Right lobe of liver (tissue), 6 donors: Measurements from ENCODE around the gene PIK3R4. TPM values are rescaled to one million over a fixed set of nuclear protein-coding genes. Genes with fewer than 3 reads are reported as not detected.
A peak's percentile ranks its signal among the peaks of the same experiment; 100 is the strongest.

Experiments
- ATAC-seq, 4 donors: fragments of 200-7000 bp; cut with Tn5 transposase; one replicate each; pipeline ENCODE4 v1.9.1; 2020; ENCODE audit warnings: mild to moderate bottlenecking in 4 of 4, moderate library complexity in 4 of 4
- DNase-seq, 3 donors: peaks; one replicate each; pipeline ENCODE4 v3.0.0-alpha.2; 2020
- H3K27ac ChIP-seq, 3 donors: fragments of 200-600 bp; one replicate each; pipeline ENCODE4 v1.8.0; 2022
- H3K27me3 ChIP-seq, 2 donors: fragments of 200-600 bp; one replicate each; pipeline ENCODE4 v1.8.0; 2022
- H3K36me3 ChIP-seq, 4 donors: fragments of 200-600 bp; sonication (generic) in 1 of 4; one replicate each; pipeline versions ENCODE4 v1.5.1 to v1.8.0; 2017 to 2022; ENCODE audit warnings: control low read depth in 1 of 4
- H3K4me1 ChIP-seq, 4 donors: fragments of 200-600 bp; sonication (generic) in 1 of 4; one replicate each; pipeline versions ENCODE4 v1.5.1 to v1.8.0; 2017 to 2022; ENCODE audit warnings: control low read depth in 1 of 4
- H3K4me3 ChIP-seq, 3 donors: fragments of 200-600 bp; one replicate each; pipeline ENCODE4 v1.8.0; 2022
- H3K9me3 ChIP-seq, 4 donors: fragments of 200-600 bp; sonication (generic) in 1 of 4; one replicate each; pipeline versions ENCODE4 v1.5.1 to v1.8.0; 2017 to 2022; ENCODE audit warnings: control low read depth in 1 of 4
- CTCF ChIP-seq, 4 donors: fragments of 200-600 bp in 3 of 4; fragments of 450-650 bp in 1 of 4; IDR thresholded peaks; one replicate each; pipeline versions ENCODE4 v1.5.1 to v1.8.0; 2016 to 2022; ENCODE audit warnings: antibody characterized with exemption in 4 of 4, mild to moderate bottlenecking in 2 of 4
- POLR2A ChIP-seq: fragments of 450-650 bp; IDR thresholded peaks from one replicate; pipeline ENCODE4 v1.6.1; 2017; ENCODE audit warnings: antibody characterized with exemption, mild to moderate bottlenecking
- WGBS: methylation state at CpG from one replicate; pipeline ENCODE4 v1.1.6; 2018; ENCODE audit warnings: low coverage, low lambda C conversion rate; ENCODE audit not compliant: insufficient coverage; ENCODE audit errors: missing lambda C conversion rate; 5-methylcytosine and 5-hydroxymethylcytosine counted together
- intact Hi-C, 2 donors: fragments of 100-400 bp; cut with DNase I; formaldehyde crosslinking; loops; one replicate each; pipeline versions ENCODE4 v1.11.2 to v1.14.1; 2022
- total RNA-seq, 6 experiments: library from RNA; depleted of rRNA in 2 of 6; stranded (reverse); fragments of >200 nt in 2 of 6; fragmentation: NEBNext Ultra II Directional in 3 of 6; extraction: Animal tissue kit (Norgen Biotek cat#: 25700) in 3 of 6; gene quantifications; one replicate each; pipeline versions ENCODE4 v1.1.0 to v1.2.4, GENCODE V29; 2016 to 2023
- donor health status: DM: no; HTN: yes; CAD: no.
- donor health status: DM: no; HTN: no; CAD: no.
- donor health status: DM: no; HTN: no; CAD: no.
- donor health status: DM: no; HTN: yes; CAD: no.
- donor health status: DM: no; HTN: yes; CAD: no.

PIK3R4 gene
- total RNA-seq, 6 experiments from 2014 or later, result 15.3 to 35.3 (median 24.1) TPM

- Histone ChIP-seq H3K9me3 (no peaks in the 10 kb centered on the region), H3K27ac (no peak overlapping the region), H3K4me1 (no peaks in the 10 kb centered on the region), H3K27me3 (no peaks in the 10 kb centered on the region), H3K4me3 (no peak overlapping the region), H3K36me3 (no peaks in the 10 kb centered on the region)
- ATAC-seq (no peak), DNase-seq (no peak)
- TF ChIP-seq CTCF (IDR thresholded peaks at IDR 0.05) (no peak), POLR2A (no peak)
- WGBS, result 93% methylated on average over 1 of the region's 1 CpG
- intact Hi-C loops, result loop anchor here in 1 of 2 donors (10.0 kb wide), 1 partner anchor 124 kb away; no protein-coding TSS in a partner anchor
Measured at GRCh38 chr3:130760922-130761321, 14.3 kb upstream of the PIK3R4 start.

GRCh38 chr3:130759692-130760338 lies 13.2 kb upstream of the PIK3R4 start:
- Histone ChIP-seq H3K4me3 (no peak overlapping the region), H3K27me3 (no peaks in the 10 kb centered on the region), H3K36me3 (no peaks in the 10 kb centered on the region), H3K4me1 (no peaks in the 10 kb centered on the region), H3K27ac (no peak overlapping the region), H3K9me3 (no peaks in the 10 kb centered on the region)
- intact Hi-C loops, result loop anchor here (10.0 kb wide), 2 partner anchors 125 to 135 kb away; partner anchors contain the start of gene ATP2C1 (in 1 of the 2)
- ATAC-seq, result peak; percentile 87 to 97 (median 92)
- DNase-seq, result peak in 2 of 3 donors; percentile 22 to 56
- 3% methylated on average over 4 of the region's 4 CpGs for WGBS
- peak; percentile 74 to 89 (median 86) for TF ChIP-seq CTCF (IDR thresholded peaks at IDR 0.05)
- no peak for TF ChIP-seq POLR2A

GRCh38 chr3:130758624-130759369 lies 12.2 kb upstream of the PIK3R4 start:
- 58% methylated on average over 5 of the region's 7 CpGs for WGBS
- TF ChIP-seq POLR2A, result no peak
- TF ChIP-seq CTCF (IDR thresholded peaks at IDR 0.05), result no peak
- Histone ChIP-seq H3K36me3 (no peaks in the 10 kb centered on the region), H3K4me3 (no peak overlapping the region), H3K9me3 (no peaks in the 10 kb centered on the region), H3K4me1 (no peaks in the 10 kb centered on the region), H3K27me3 (no peaks in the 10 kb centered on the region), H3K27ac (no peak overlapping the region)
- DNase-seq (no peak), ATAC-seq (no peak)
- intact Hi-C loops, result loop anchor here in 1 of 2 donors (10.0 kb wide), 1 partner anchor 136 kb away; the partner anchor contains the start of gene ATP2C1

GRCh38 chr3:130757611-130758150 lies 11.1 kb upstream of the PIK3R4 start:
- H3K27me3 ChIP-seq, result no peaks in the 10 kb centered on the region
- no peaks in the 10 kb centered on the region for H3K9me3 ChIP-seq
- no peak overlapping the region for H3K4me3 ChIP-seq
- no peak for DNase-seq
- no peak overlapping the region for H3K27ac ChIP-seq
- TF ChIP-seq CTCF (IDR thresholded peaks at IDR 0.05) (no peak), POLR2A (no peak)
- no peak for ATAC-seq
- no peaks in the 10 kb centered on the region for H3K4me1 ChIP-seq
- WGBS, result 75% methylated on average over 3 of the region's 3 CpGs
- no peaks in the 10 kb centered on the region for H3K36me3 ChIP-seq
- intact Hi-C loops, result loop anchor here in 1 of 2 donors (10.0 kb wide), 1 partner anchor 137 kb away; the partner anchor contains the start of gene ATP2C1
